ENCODE results near the gene DAAM1.

The DAAM1 gene

GRCh38 chr14:59342516-59343484, 154.3 kb downstream of the DAAM1 start:
- H3K4me1 ChIP-seq (ENCODE audit: control insufficient read depth, insufficient read depth, low read depth, low read length) = peaks cover 8% of the 10 kb centered on the region
- no peak overlapping the region for H3K4me3 ChIP-seq (ENCODE audit: insufficient read depth in 1 of 2, low read depth in 1 of 2, low read length in 2 of 2)
- H2BK120ac ChIP-seq (ENCODE audit: low read depth, low read length) = no peak overlapping the region
- H3K23ac ChIP-seq (ENCODE audit: low read length in 2 of 2) = no peak overlapping the region
- no peak overlapping the region for H3K4me2 ChIP-seq (ENCODE audit: low read length, poor library complexity, severe bottlenecking)
- peak overlapping the region; percentile 51 for H4K8ac ChIP-seq (ENCODE audit: low read length)
- H3K9me3 ChIP-seq (ENCODE audit: control insufficient read depth, low read length) = no peaks in the 10 kb centered on the region
- no peak for DNase-seq
- H3K18ac ChIP-seq (ENCODE audit: low read depth in 1 of 2, low read length in 2 of 2) = peak overlapping the region in 1 of 2 experiments; percentile 85
- no peak overlapping the region for H2BK5ac ChIP-seq (ENCODE audit: low read depth, low read length, poor library complexity, severe bottlenecking)
- no peak overlapping the region for H3K27ac ChIP-seq (ENCODE audit: low read length, poor library complexity, severe bottlenecking)
- H2AFZ ChIP-seq (ENCODE audit: low read depth, low read length) = no peak overlapping the region
- H2BK15ac ChIP-seq (ENCODE audit: low read depth, poor library complexity, severe bottlenecking) = no peak overlapping the region
- no peaks in the 10 kb centered on the region for H3K27me3 ChIP-seq (ENCODE audit: control insufficient read depth in 1 of 2, insufficient read depth in 1 of 2, low read length in 2 of 2)
- no peak overlapping the region for H4K91ac ChIP-seq (ENCODE audit: low read length)
- H2AK5ac ChIP-seq (ENCODE audit: low read length, severe bottlenecking) = no peak overlapping the region
- H3K4ac ChIP-seq (ENCODE audit: low read depth in 1 of 2, low read length in 2 of 2) = peak overlapping the region in 1 of 2 experiments; percentile 63
- 71% methylated on average over 11 of the region's 11 CpGs for WGBS
- H3K36me3 ChIP-seq (ENCODE audit: control insufficient read depth in 1 of 2, insufficient read depth in 2 of 2, low read depth in 1 of 2, low read length in 2 of 2) = peaks cover 2 to 30% of the 10 kb centered on the region in 2 experiments
- no peak overlapping the region for H3K9ac ChIP-seq (ENCODE audit: low read length)
- H3K14ac ChIP-seq (ENCODE audit: low read length in 2 of 2) = peak overlapping the region in 1 of 2 experiments; percentile 51
- H2BK12ac ChIP-seq (ENCODE audit: low read length in 2 of 2) = peak overlapping the region; percentile 38 to 83
- H3K79me1 ChIP-seq (replicated peaks; ENCODE audit: low read length, poor library complexity, severe bottlenecking) = no peaks in the 10 kb centered on the region

- no peak overlapping the region for H2BK15ac ChIP-seq (ENCODE audit: low read depth, poor library complexity, severe bottlenecking)
- no peak for DNase-seq
- H3K18ac ChIP-seq (ENCODE audit: low read depth in 1 of 2, low read length in 2 of 2) = peak overlapping the region in 1 of 2 experiments; percentile 6
- no peak overlapping the region for H3K4me2 ChIP-seq (ENCODE audit: low read length, poor library complexity, severe bottlenecking)
- no peak overlapping the region for H3K4me3 ChIP-seq (ENCODE audit: insufficient read depth in 1 of 2, low read depth in 1 of 2, low read length in 2 of 2)
- no peak overlapping the region for H3K4ac ChIP-seq (ENCODE audit: low read depth in 1 of 2, low read length in 2 of 2)
- no peak overlapping the region for H3K14ac ChIP-seq (ENCODE audit: low read length in 2 of 2)
- peak overlapping the region in 1 of 2 experiments; percentile 63 for H2BK12ac ChIP-seq (ENCODE audit: low read length in 2 of 2)
- H3K27ac ChIP-seq (ENCODE audit: low read length, poor library complexity, severe bottlenecking) = no peak overlapping the region
- H3K9me3 ChIP-seq (ENCODE audit: control insufficient read depth, low read length) = no peaks in the 10 kb centered on the region
- no peaks in the 10 kb centered on the region for H3K27me3 ChIP-seq (ENCODE audit: control insufficient read depth in 1 of 2, insufficient read depth in 1 of 2, low read length in 2 of 2)
- WGBS = 94% methylated on average over 3 of the region's 3 CpGs
- H2AK5ac ChIP-seq (ENCODE audit: low read length, severe bottlenecking) = no peak overlapping the region
- peaks cover 4 to 38% of the 10 kb centered on the region in 2 experiments for H3K36me3 ChIP-seq (ENCODE audit: control insufficient read depth in 1 of 2, insufficient read depth in 2 of 2, low read depth in 1 of 2, low read length in 2 of 2)
- no peak overlapping the region for H4K8ac ChIP-seq (ENCODE audit: low read length)
- no peak overlapping the region for H3K9ac ChIP-seq (ENCODE audit: low read length)
- no peak overlapping the region for H2AFZ ChIP-seq (ENCODE audit: low read depth, low read length)
- no peaks in the 10 kb centered on the region for H3K79me1 ChIP-seq (replicated peaks; ENCODE audit: low read length, poor library complexity, severe bottlenecking)
- no peak overlapping the region for H2BK5ac ChIP-seq (ENCODE audit: low read depth, low read length, poor library complexity, severe bottlenecking)
- H2BK120ac ChIP-seq (ENCODE audit: low read depth, low read length) = no peak overlapping the region
- peaks cover 8% of the 10 kb centered on the region for H3K4me1 ChIP-seq (ENCODE audit: control insufficient read depth, insufficient read depth, low read depth, low read length)
- H3K23ac ChIP-seq (ENCODE audit: low read length in 2 of 2) = no peak overlapping the region
- H4K91ac ChIP-seq (ENCODE audit: low read length) = no peak overlapping the region
Observed at GRCh38 chr14:59343585-59343984, 155.1 kb downstream of the DAAM1 start.

- peaks cover 6 to 38% of the 10 kb centered on the region in 2 experiments for H3K36me3 ChIP-seq (ENCODE audit: control insufficient read depth in 1 of 2, insufficient read depth in 2 of 2, low read depth in 1 of 2, low read length in 2 of 2)
- H3K4me2 ChIP-seq (ENCODE audit: low read length, poor library complexity, severe bottlenecking) = no peak overlapping the region
- DNase-seq = no peak
- no peak overlapping the region for H3K27ac ChIP-seq (ENCODE audit: low read length, poor library complexity, severe bottlenecking)
- H2AK5ac ChIP-seq (ENCODE audit: low read length, severe bottlenecking) = no peak overlapping the region
- no peak overlapping the region for H2BK12ac ChIP-seq (ENCODE audit: low read length in 2 of 2)
- no peak overlapping the region for H3K23ac ChIP-seq (ENCODE audit: low read length in 2 of 2)
- no peak overlapping the region for H3K4ac ChIP-seq (ENCODE audit: low read depth in 1 of 2, low read length in 2 of 2)
- H3K79me1 ChIP-seq (replicated peaks; ENCODE audit: low read length, poor library complexity, severe bottlenecking) = no peaks in the 10 kb centered on the region
- no peak overlapping the region for H3K4me3 ChIP-seq (ENCODE audit: insufficient read depth in 1 of 2, low read depth in 1 of 2, low read length in 2 of 2)
- no peak overlapping the region for H4K91ac ChIP-seq (ENCODE audit: low read length)
- H3K4me1 ChIP-seq (ENCODE audit: control insufficient read depth, insufficient read depth, low read depth, low read length) = peaks cover 8% of the 10 kb centered on the region
- H2BK5ac ChIP-seq (ENCODE audit: low read depth, low read length, poor library complexity, severe bottlenecking) = no peak overlapping the region
- H3K18ac ChIP-seq (ENCODE audit: low read depth in 1 of 2, low read length in 2 of 2) = no peak overlapping the region
- no peak overlapping the region for H4K8ac ChIP-seq (ENCODE audit: low read length)
- no peaks in the 10 kb centered on the region for H3K27me3 ChIP-seq (ENCODE audit: control insufficient read depth in 1 of 2, insufficient read depth in 1 of 2, low read length in 2 of 2)
- no peak overlapping the region for H2BK120ac ChIP-seq (ENCODE audit: low read depth, low read length)
- no peak overlapping the region for H2AFZ ChIP-seq (ENCODE audit: low read depth, low read length)
- H3K9ac ChIP-seq (ENCODE audit: low read length) = no peak overlapping the region
- H2BK15ac ChIP-seq (ENCODE audit: low read depth, poor library complexity, severe bottlenecking) = no peak overlapping the region
- no peak overlapping the region for H3K14ac ChIP-seq (ENCODE audit: low read length in 2 of 2)
- 89% methylated on average over 4 of the region's 4 CpGs for WGBS
- H3K9me3 ChIP-seq (ENCODE audit: control insufficient read depth, low read length) = no peaks in the 10 kb centered on the region
Observed at GRCh38 chr14:59344016-59344415, 155.5 kb downstream of the DAAM1 start.

GRCh38 chr14:59344691-59345455, 156.4 kb downstream of the DAAM1 start:
- no peak overlapping the region for H2BK15ac ChIP-seq (ENCODE audit: low read depth, poor library complexity, severe bottlenecking)
- no peaks in the 10 kb centered on the region for H3K9me3 ChIP-seq (ENCODE audit: control insufficient read depth, low read length)
- no peak overlapping the region for H4K91ac ChIP-seq (ENCODE audit: low read length)
- H3K23ac ChIP-seq (ENCODE audit: low read length in 2 of 2) = no peak overlapping the region
- H3K27me3 ChIP-seq (ENCODE audit: control insufficient read depth in 1 of 2, insufficient read depth in 1 of 2, low read length in 2 of 2) = no peaks in the 10 kb centered on the region
- H3K18ac ChIP-seq (ENCODE audit: low read depth in 1 of 2, low read length in 2 of 2) = no peak overlapping the region
- H2BK120ac ChIP-seq (ENCODE audit: low read depth, low read length) = no peak overlapping the region
- H3K4me3 ChIP-seq (ENCODE audit: insufficient read depth in 1 of 2, low read depth in 1 of 2, low read length in 2 of 2) = no peak overlapping the region
- no peak overlapping the region for H2BK5ac ChIP-seq (ENCODE audit: low read depth, low read length, poor library complexity, severe bottlenecking)
- H2BK12ac ChIP-seq (ENCODE audit: low read length in 2 of 2) = no peak overlapping the region
- H3K4me1 ChIP-seq (ENCODE audit: control insufficient read depth, insufficient read depth, low read depth, low read length) = peaks cover 8% of the 10 kb centered on the region
- H3K4ac ChIP-seq (ENCODE audit: low read depth in 1 of 2, low read length in 2 of 2) = no peak overlapping the region
- H3K27ac ChIP-seq (ENCODE audit: low read length, poor library complexity, severe bottlenecking) = no peak overlapping the region
- no peak overlapping the region for H2AFZ ChIP-seq (ENCODE audit: low read depth, low read length)
- no peaks in the 10 kb centered on the region for H3K79me1 ChIP-seq (replicated peaks; ENCODE audit: low read length, poor library complexity, severe bottlenecking)
- H3K4me2 ChIP-seq (ENCODE audit: low read length, poor library complexity, severe bottlenecking) = no peak overlapping the region
- H3K9ac ChIP-seq (ENCODE audit: low read length) = no peak overlapping the region
- DNase-seq = no peak
- H3K36me3 ChIP-seq (ENCODE audit: control insufficient read depth in 1 of 2, insufficient read depth in 2 of 2, low read depth in 1 of 2, low read length in 2 of 2) = peaks cover 6 to 37% of the 10 kb centered on the region in 2 experiments
- 93% methylated on average over 9 of the region's 10 CpGs for WGBS
- H4K8ac ChIP-seq (ENCODE audit: low read length) = no peak overlapping the region
- no peak overlapping the region for H2AK5ac ChIP-seq (ENCODE audit: low read length, severe bottlenecking)
- H3K14ac ChIP-seq (ENCODE audit: low read length in 2 of 2) = no peak overlapping the region
